ENCODE data around the gene COPG1. TPM values are rescaled to one million over a fixed set of nuclear protein-coding genes. Genes with fewer than 3 reads are reported as not detected.
"Not testable (repeated sequence)": the region's sequence is repeated elsewhere in the genome, so short reads cannot be mapped to it uniquely, and the experiment has no call there.

COPG1 gene
- total RNA-seq, 4 donors from 2014 or later = 35.6 to 409 (median 118) TPM

GRCh38 chr3:129211345-129211744, 38.1 kb upstream of the COPG1 start:
- peak overlapping the region; percentile 65 to 69 for H3K27ac ChIP-seq
- H3K4me3 ChIP-seq = no peak overlapping the region
- H3K27me3 ChIP-seq = no peaks in the 10 kb centered on the region
- no peaks in the 10 kb centered on the region for H3K9me3 ChIP-seq
- peaks cover 0 to 5% of the 10 kb centered on the region in 2 donors for H3K4me1 ChIP-seq
- TF ChIP-seq, protein P1, sequence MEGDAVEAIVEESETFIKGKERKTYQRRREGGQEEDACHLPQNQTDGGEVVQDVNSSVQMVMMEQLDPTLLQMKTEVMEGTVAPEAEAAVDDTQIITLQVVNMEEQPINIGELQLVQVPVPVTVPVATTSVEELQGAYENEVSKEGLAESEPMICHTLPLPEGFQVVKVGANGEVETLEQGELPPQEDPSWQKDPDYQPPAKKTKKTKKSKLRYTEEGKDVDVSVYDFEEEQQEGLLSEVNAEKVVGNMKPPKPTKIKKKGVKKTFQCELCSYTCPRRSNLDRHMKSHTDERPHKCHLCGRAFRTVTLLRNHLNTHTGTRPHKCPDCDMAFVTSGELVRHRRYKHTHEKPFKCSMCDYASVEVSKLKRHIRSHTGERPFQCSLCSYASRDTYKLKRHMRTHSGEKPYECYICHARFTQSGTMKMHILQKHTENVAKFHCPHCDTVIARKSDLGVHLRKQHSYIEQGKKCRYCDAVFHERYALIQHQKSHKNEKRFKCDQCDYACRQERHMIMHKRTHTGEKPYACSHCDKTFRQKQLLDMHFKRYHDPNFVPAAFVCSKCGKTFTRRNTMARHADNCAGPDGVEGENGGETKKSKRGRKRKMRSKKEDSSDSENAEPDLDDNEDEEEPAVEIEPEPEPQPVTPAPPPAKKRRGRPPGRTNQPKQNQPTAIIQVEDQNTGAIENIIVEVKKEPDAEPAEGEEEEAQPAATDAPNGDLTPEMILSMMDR (IDR thresholded peaks at IDR 0.05) = no peak
- TF ChIP-seq POLR2A (IDR thresholded peaks at IDR 0.05) = no peak
- H3K36me3 ChIP-seq = no peaks in the 10 kb centered on the region
- intact Hi-C loops (cut with DNase I; ENCODE audit: low total_unique reads) = no loop called here
- DNase-seq = no peak

DNA sequence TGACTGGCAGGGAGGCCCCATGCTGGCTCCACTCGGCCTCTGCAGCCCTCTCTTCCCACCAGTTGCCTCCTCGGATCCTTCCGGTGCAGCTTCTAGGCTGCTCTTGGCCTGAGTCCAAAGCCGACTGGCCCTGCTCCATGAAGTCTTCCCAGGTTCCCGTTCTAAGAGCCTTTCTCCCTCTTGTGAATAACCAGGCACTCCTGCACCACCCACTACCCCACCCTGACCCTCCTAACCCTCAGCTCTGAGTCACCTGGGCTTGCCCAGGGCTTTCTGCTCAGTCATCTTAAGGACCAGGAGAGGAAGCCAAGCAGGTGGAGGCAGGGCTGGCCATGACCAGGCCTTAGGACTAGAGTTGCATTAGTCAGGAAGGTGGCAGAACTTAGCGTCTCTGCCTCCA, 37.6 kb upstream of the COPG1 start:
- Histone ChIP-seq H3K4me1 (peaks cover 0 to 5% of the 10 kb centered on the region in 2 donors), H3K4me3 (no peak overlapping the region), H3K9me3 (no peaks in the 10 kb centered on the region), H3K27me3 (no peaks in the 10 kb centered on the region), H3K36me3 (no peaks in the 10 kb centered on the region), H3K27ac (peak overlapping the region; percentile 65 to 69)
- no peak for TF ChIP-seq POLR2A (IDR thresholded peaks at IDR 0.05)
- TF ChIP-seq, protein P1 (IDR thresholded peaks at IDR 0.05) = no peak
- intact Hi-C loops (cut with DNase I; ENCODE audit: low total_unique reads) = no loop called here
- peak; percentile 85 to 87 for DNase-seq

GRCh38 chr3:129213238-129213637, 36.2 kb upstream of the COPG1 start:
- intact Hi-C loops (cut with DNase I; ENCODE audit: low total_unique reads) = no loop called here
- no peak overlapping the region for H3K27ac ChIP-seq
- no peaks in the 10 kb centered on the region for H3K9me3 ChIP-seq

DNA sequence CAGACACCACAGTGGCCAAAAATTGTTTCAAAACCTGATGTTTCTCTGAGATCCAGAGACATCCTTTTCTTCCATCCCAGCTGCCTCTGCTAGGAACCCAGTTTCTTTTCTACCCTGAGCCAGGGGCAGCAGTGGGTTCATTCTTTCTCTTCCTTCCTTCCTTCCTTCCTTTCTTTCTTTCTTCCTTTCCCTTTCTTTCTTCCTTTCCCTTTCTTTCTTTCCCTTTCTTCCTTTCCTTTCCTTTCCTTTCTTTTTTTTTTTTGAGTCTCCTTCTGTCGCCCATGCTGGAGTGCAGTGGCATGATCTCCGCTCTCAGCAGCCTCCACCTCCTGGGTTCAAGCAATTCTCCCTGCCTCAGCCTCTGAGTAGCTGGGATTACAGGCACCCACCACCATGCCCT, 30.7 kb upstream of the COPG1 start:
- H3K36me3 ChIP-seq = no peaks in the 10 kb centered on the region
- no peak overlapping the region for H3K4me3 ChIP-seq
- H3K4me1 ChIP-seq = no peaks in the 10 kb centered on the region
- DNase-seq = no peak
- intact Hi-C loops (cut with DNase I; ENCODE audit: low total_unique reads) = no loop called here
- H3K9me3 ChIP-seq = no peaks in the 10 kb centered on the region
- TF ChIP-seq, protein P1 (IDR thresholded peaks at IDR 0.05) = no peak
- TF ChIP-seq POLR2A (IDR thresholded peaks at IDR 0.05) = no peak
- H3K27ac ChIP-seq = no peak overlapping the region
- H3K27me3 ChIP-seq = no peaks in the 10 kb centered on the region

More at GRCh38 chr3:129213238-129213637, 36.2 kb upstream of the COPG1 start:
- Histone ChIP-seq H3K4me1 (peaks cover 0 to 5% of the 10 kb centered on the region in 2 donors), H3K27me3 (no peaks in the 10 kb centered on the region), H3K36me3 (no peaks in the 10 kb centered on the region), H3K4me3 (no peak overlapping the region)
- TF ChIP-seq, protein P1 (IDR thresholded peaks at IDR 0.05) = no peak
- TF ChIP-seq POLR2A (IDR thresholded peaks at IDR 0.05) = no peak
- DNase-seq = no peak

- H3K9me3 ChIP-seq; H3K4me1 ChIP-seq; DNase-seq; H3K4me3 ChIP-seq; H3K36me3 ChIP-seq; H3K27me3 ChIP-seq; intact Hi-C loops (cut with DNase I; ENCODE audit: low total_unique reads): not testable (repeated sequence)
- peak overlapping the region; percentile 73 to 88 for H3K27ac ChIP-seq
Observed at GRCh38 chr3:129224387-129224786, 25.0 kb upstream of the COPG1 start.

DNA sequence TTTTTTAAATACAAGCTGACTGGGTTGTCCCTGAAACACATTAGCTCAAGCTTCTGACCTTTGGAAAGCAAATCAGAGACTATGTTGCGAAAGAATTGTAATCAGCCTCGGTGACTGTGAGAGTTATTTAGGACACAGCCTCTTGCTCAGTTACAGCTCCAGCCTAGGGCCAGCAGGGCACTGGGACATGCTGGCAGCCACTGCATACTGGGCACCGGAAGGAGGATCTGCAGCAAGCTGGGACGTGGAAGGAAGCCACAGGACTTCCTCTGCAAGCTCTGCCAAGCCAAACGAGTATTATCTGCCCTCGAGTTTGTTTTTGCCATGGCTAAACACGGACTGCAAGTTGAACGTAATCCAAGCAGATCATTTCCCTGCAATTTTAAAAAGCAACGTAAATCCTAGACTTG, 24.4 kb upstream of the COPG1 start:
- Histone ChIP-seq H3K27me3 (no peaks in the 10 kb centered on the region), H3K4me1 (peaks cover 4 to 5% of the 10 kb centered on the region in 2 donors), H3K36me3 (no peaks in the 10 kb centered on the region), H3K9me3 (no peaks in the 10 kb centered on the region), H3K27ac (peak overlapping the region; percentile 73 to 88), H3K4me3 (no peak overlapping the region)
- TF ChIP-seq POLR2A (IDR thresholded peaks at IDR 0.05) = no peak
- TF ChIP-seq, protein P1 (IDR thresholded peaks at IDR 0.05) = no peak
- intact Hi-C loops (cut with DNase I; ENCODE audit: low total_unique reads) = no loop called here
- peak; percentile 58 to 72 for DNase-seq

Data from uterus (tissue), 4 donors.